ENCODE results near the gene TMEM143. TPM values are rescaled to one million over a fixed set of nuclear protein-coding genes. Genes with fewer than 3 reads are reported as not detected.

Gene TMEM143
- total RNA-seq, 1 donor from 2014 or later: 10.2 TPM

GRCh38 chr19:48332351-48332661 is 31.4 kb downstream of the TMEM143 start:
- Mint-ChIP-seq H3K4me3 (peak overlapping the region; percentile 95), H3K4me1 (peaks cover 67% of the 10 kb centered on the region), H3K27ac (peak overlapping the region; percentile 93), H3K9me3 (no peaks in the 10 kb centered on the region), H3K36me3 (ENCODE audit: low read depth) (peaks cover 47% of the 10 kb centered on the region), H3K27me3 (no peaks in the 10 kb centered on the region)
- ChIA-PET CTCF (interaction anchor here (2.3 to 4.4 kb wide), 4 partner anchors 13 to 252 kb away, joined by 15 to 215 read pairs (median 28); partner anchors contain the start of gene EMP3), POLR2A (interaction anchor here (0.8 to 7.7 kb wide), 10 partner anchors 7 to 287 kb away, joined by 3 to 308 read pairs (median 6); partner anchors contain the start of genes CARD8, EMP3, RPL18 and SPHK2)
- intact Hi-C loops (cut with micrococcal nuclease): loop anchor here (2.0 to 5.0 kb wide), 4 partner anchors 60 to 286 kb away; partner anchors contain the start of genes GRIN2D, KDELR1, LIG1 and RPL18
- DNase-seq (no peak), ATAC-seq (ENCODE audit: low read depth) (no peak)
- TF ChIP-seq, protein P1, sequence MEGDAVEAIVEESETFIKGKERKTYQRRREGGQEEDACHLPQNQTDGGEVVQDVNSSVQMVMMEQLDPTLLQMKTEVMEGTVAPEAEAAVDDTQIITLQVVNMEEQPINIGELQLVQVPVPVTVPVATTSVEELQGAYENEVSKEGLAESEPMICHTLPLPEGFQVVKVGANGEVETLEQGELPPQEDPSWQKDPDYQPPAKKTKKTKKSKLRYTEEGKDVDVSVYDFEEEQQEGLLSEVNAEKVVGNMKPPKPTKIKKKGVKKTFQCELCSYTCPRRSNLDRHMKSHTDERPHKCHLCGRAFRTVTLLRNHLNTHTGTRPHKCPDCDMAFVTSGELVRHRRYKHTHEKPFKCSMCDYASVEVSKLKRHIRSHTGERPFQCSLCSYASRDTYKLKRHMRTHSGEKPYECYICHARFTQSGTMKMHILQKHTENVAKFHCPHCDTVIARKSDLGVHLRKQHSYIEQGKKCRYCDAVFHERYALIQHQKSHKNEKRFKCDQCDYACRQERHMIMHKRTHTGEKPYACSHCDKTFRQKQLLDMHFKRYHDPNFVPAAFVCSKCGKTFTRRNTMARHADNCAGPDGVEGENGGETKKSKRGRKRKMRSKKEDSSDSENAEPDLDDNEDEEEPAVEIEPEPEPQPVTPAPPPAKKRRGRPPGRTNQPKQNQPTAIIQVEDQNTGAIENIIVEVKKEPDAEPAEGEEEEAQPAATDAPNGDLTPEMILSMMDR (IDR thresholded peaks at IDR 0.05): no peak

- Mint-ChIP-seq H3K36me3 (ENCODE audit: low read depth) (peaks cover 67% of the 10 kb centered on the region), H3K4me3 (peak overlapping the region; percentile 80), H3K4me1 (peaks cover 81% of the 10 kb centered on the region), H3K27ac (peak overlapping the region; percentile 90), H3K9me3 (no peaks in the 10 kb centered on the region), H3K27me3 (no peaks in the 10 kb centered on the region)
- ATAC-seq (ENCODE audit: low read depth) (peak; percentile 25), DNase-seq (peak; percentile 61)
- TF ChIP-seq, protein P1 (IDR thresholded peaks at IDR 0.05): no peak
- intact Hi-C loops (cut with micrococcal nuclease): loop anchor here (5.0 kb wide), 2 partner anchors 62 to 257 kb away; partner anchors contain the start of genes GRIN2D and KDELR1
- POLR2A ChIA-PET: interaction anchor here (0.5 to 7.7 kb wide), 11 partner anchors 9 to 1999 kb away, joined by 3 to 308 read pairs (median 3); partner anchors contain the start of genes KCNC3, KDELR1, PLA2G4C and SYNGR4
- CTCF ChIA-PET: interaction anchor here (1.0 kb wide), 1 partner anchor 62 kb away, joined by 5 read pairs; no protein-coding TSS in a partner anchor
Observed at GRCh38 chr19:48330012-48330681, 33.6 kb downstream of the TMEM143 start.

GRCh38 chr19:48329167-48329891 is 34.4 kb downstream of the TMEM143 start:
- Mint-ChIP-seq H3K4me3 (peak overlapping the region; percentile 80), H3K36me3 (ENCODE audit: low read depth) (peaks cover 69% of the 10 kb centered on the region), H3K9me3 (no peaks in the 10 kb centered on the region), H3K27me3 (no peaks in the 10 kb centered on the region), H3K27ac (peak overlapping the region; percentile 90), H3K4me1 (peaks cover 81% of the 10 kb centered on the region)
- intact Hi-C loops (cut with micrococcal nuclease): no loop called here
- ChIA-PET POLR2A (interaction anchor here (0.5 to 7.7 kb wide), 7 partner anchors 8 to 554 kb away, joined by 3 to 308 read pairs (median 4); partner anchors contain the start of genes KDELR1 and PLA2G4C), CTCF (interaction anchor here (0.7 to 1.0 kb wide), 2 partner anchors 10 to 61 kb away, joined by 3 to 5 read pairs; no protein-coding TSS in a partner anchor)
- TF ChIP-seq, protein P1 (IDR thresholded peaks at IDR 0.05): no peak
- ATAC-seq (ENCODE audit: low read depth) (no peak), DNase-seq (no peak)

DNA sequence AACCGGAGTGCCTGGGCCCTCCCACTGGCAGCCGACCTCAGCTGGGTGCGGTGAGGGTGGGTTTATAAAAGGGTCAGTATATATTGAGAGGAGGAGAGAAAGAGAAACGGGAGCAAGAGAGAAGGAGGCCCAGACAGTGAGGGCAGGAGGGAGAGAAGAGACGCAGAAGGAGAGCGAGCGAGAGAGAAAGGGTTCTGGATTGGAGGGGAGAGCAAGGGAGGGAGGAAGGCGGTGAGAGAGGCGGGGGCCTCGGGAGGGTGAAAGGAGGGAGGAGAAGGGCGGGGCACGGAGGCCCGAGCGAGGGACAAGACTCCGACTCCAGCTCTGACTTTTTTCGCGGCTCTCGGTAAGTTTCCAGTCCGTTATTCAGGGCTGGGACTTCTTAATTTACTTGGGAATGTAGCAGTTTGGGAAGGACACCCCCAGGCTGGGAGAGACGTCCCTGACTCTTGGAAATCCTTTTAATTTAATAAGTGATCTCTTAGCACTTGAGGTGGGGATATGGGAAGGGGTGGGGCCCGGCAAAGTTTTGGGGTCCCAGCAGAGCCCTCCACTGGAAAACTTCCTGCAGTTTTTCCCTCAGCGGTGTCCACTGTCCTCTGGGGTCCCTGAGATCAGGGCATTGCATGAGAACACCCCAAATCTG is 38.4 kb downstream of the TMEM143 start, which contains the start of gene EMP3:
Gene EMP3, plus strand, starts transcription at position 288 of the 646 bp plus-strand sequence. CDS start 1,293 bp downstream, outside the sequence.
- POLR2A ChIA-PET: interaction anchor here (0.5 to 2.1 kb wide), 17 partner anchors 8 to 1351 kb away, joined by 3 to 63 read pairs (median 3); partner anchors contain the start of genes CARD8, CD37, PLA2G4C and PRMT1
- DNase-seq (peak; percentile 64), ATAC-seq (ENCODE audit: low read depth) (peak; percentile 18)
- Mint-ChIP-seq H3K4me3 (peak within 1 kb of the TSS; percentile 95), H3K9me3 (no peaks in the 10 kb centered on the region), H3K27ac (peak within 1 kb of the TSS; percentile 99), H3K27me3 (no peaks in the 10 kb centered on the region), H3K36me3 (ENCODE audit: low read depth) (peaks cover 50% of the 10 kb centered on the region), H3K4me1 (peaks cover 88% of the 10 kb centered on the region)
- TF ChIP-seq, protein P1 (IDR thresholded peaks at IDR 0.05): no peak
- intact Hi-C loops (cut with micrococcal nuclease): loop anchor here (1.0 kb wide), 1 partner anchor 39 kb away; the partner anchor contains the start of gene SYNGR4
- CTCF ChIA-PET: interaction anchor here (13.8 kb wide), 1 partner anchor 9 kb away, joined by 215 read pairs; no protein-coding TSS in a partner anchor

Measured in activated B cell treated with CpG ODN at 0.5 μM for 24 hours (primary cell).